HFF-Myc (cell line): ENCODE data around the gene CMTR1.

Experiments used
- DNase-seq: peaks from one replicate; pipeline ENCODE4 v3.0.0-alpha.2; 2011; ENCODE audit warnings: low read depth; ENCODE audit errors: extremely low read depth
- H3K4me3 ChIP-seq: replicated peaks from 2 replicates; pipeline ENCODE4 v1.5.1; 2011; ENCODE audit warnings: low read depth, mild to moderate bottlenecking, control low read depth, low read length
- CTCF ChIP-seq: IDR thresholded peaks from 2 replicates; pipeline ENCODE4 v1.5.1; 2012; ENCODE audit warnings: mild to moderate bottlenecking, low read depth, low read length, control low read depth; ENCODE audit errors: missing control alignments

The CMTR1 gene

GRCh38 chr6:37459981-37460800, 27.2 kb downstream of the CMTR1 start:
- H3K4me3 ChIP-seq: no peak overlapping the region
- TF ChIP-seq CTCF: no peak
- DNase-seq: no peak

- H3K4me3 ChIP-seq: no peak overlapping the region
- no peak for DNase-seq
- TF ChIP-seq CTCF: no peak
Measured at GRCh38 chr6:37460805-37461204, 27.8 kb downstream of the CMTR1 start.

- no peak for TF ChIP-seq CTCF
- H3K4me3 ChIP-seq: no peak overlapping the region
- no peak for DNase-seq
Measured at GRCh38 chr6:37463110-37463509, 30.1 kb downstream of the CMTR1 start.

GRCh38 chr6:37467718-37468117, 34.7 kb downstream of the CMTR1 start:
- no peak overlapping the region for H3K4me3 ChIP-seq
- TF ChIP-seq CTCF: no peak
- DNase-seq: no peak

- H3K4me3 ChIP-seq: no peak overlapping the region
- no peak for TF ChIP-seq CTCF
- DNase-seq: no peak
Measured at GRCh38 chr6:37473364-37474095, 40.5 kb downstream of the CMTR1 start.

GRCh38 chr6:37474316-37474715, 41.3 kb downstream of the CMTR1 start:
- no peak overlapping the region for H3K4me3 ChIP-seq
- DNase-seq: no peak
- no peak for TF ChIP-seq CTCF
